Mucosa of gallbladder (tissue), 1 donor: ENCODE data around the gene G6PC3. TPM values are rescaled to one million over a fixed set of nuclear protein-coding genes. Genes with fewer than 3 reads are reported as not detected.
"Not testable (repeated sequence)": the region's sequence is repeated elsewhere in the genome, so short reads cannot be mapped to it uniquely, and the experiment has no call there.

Experiments used
- DNase-seq: peaks from one replicate; pipeline ENCODE4 v3.0.0-alpha.2; 2020; ENCODE audit warnings: low spot score
- total RNA-seq: library from RNA; stranded (reverse); gene quantifications from one replicate; pipeline ENCODE4 v1.2.1, GENCODE V29; 2021
- donor health status: DM: no; HTN: no; CAD: no.

Gene G6PC3
- total RNA-seq, 1 donor from 2014 or later: 62.3 TPM

DNA sequence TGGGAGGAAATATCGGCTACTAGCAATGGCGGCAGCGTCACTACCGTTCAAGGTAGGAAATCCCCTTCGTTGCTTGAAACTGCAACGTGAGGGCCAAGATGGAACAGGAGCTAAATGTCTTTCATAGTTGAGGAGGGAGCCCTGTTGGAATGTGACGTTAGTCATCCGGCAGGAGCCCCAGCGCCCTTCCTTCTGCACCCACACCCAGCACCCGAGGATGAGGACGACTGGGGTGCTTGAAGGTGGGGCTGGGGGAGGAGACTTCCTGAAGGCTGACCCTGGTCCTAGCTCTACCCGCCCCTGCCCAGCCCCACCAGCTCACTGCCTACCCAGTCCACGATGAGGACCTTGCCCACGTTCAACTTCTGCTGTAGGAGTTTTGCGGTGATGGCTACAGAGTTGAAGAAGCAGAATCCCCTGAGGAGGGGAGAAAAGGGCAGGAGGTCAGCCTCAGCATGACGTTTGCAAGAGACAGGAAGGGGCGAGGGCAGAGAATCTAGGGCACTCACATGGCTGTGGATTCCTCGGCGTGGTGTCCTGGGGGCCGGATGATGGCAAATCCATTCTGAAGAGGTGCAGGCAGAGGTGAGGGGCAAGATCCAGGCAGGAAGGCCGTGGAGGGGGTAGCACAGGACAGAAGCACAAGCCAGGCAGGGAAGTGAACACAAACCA is 11.9 kb downstream of the G6PC3 start:
- DNase-seq: no peak

DNA sequence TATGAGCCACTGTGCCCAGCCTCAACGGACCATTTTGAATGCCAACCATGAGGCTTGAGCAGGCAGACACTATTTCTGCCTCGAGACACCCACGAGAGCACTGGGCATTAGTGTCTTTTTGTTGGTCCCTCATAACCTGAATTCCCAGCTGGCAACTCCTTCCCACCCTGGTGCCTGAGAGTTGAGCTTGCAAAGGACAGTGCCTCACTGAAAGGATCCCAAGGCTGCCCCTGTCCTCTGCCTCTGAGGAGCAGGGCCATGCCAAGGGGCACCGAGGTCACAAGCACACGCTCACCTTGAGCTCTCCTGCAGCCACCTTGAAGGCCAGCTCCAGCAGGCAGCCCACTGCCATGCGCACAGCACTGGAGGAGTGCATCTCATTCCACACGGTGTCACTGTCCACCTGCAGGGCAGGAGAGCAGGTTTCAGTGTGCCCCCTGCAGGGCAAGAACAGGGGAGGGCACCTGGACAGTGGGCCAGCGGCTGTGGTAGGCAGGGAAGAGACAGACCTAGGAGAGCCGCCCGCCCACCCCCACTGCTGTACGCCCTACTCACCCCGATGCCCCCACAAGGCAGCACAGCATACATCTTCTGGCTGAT is 12.8 kb downstream of the G6PC3 start:
- no peak for DNase-seq

DNA sequence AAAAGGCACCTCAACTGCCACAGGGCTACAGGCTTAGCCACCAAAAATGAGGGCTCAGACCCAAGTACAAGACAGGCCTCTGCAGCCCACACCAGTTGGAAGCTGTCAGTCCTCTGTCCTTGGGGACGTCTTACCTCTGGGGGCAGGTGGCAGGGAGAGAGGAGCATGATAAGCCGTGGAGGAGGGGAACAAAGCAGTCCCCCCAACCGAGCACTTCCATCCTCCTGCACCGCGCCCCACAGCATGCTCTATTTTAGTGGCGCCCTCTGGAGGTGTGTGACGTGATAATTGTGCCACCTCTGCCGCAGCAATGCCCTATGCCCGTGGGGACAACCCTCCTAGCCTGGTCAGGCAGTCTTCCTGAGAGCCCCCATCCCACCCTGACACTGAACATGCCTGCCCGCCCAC is 13.6 kb downstream of the G6PC3 start:
- DNase-seq: no peak

DNA sequence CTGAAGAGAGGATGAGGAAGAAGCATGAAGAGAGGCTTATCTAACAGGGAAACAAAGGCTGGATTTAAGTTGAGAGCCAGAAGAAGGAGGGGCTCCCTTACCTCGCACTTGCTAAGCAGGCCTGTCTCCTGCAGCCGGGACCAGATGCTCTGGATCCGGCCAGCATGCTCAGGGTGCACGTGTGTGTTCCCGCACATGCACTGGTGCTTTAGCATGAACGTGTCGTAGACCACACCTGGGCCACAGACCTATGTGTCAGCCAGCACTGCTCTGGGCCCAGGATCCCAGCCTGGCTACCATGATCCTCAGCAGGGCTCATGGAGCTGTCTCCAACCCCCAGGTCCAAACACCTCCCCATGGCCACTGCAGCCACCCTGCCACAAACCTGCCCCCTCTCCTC is 14.4 kb downstream of the G6PC3 start:
- DNase-seq: no peak

DNA sequence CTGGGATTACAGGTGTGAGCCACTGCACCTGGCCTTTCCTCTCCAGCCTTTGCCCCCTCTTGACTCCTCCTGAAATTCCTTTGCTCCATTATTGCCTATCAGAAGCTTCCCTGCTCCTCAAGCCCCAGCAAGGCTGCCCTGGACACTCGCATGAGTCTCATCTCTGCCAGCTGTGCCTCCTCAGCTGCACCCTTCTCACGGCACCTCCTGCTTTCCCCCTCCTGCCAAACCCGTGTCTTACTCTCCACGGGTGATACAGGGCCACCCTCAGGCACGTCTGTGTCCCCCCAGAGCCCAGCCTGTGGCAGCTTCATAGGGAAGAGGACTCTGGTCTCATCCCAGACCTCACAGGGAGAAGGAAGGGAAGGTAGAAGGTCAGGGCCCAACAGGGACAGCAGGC is 15.4 kb downstream of the G6PC3 start:
- DNase-seq: no peak

DNA sequence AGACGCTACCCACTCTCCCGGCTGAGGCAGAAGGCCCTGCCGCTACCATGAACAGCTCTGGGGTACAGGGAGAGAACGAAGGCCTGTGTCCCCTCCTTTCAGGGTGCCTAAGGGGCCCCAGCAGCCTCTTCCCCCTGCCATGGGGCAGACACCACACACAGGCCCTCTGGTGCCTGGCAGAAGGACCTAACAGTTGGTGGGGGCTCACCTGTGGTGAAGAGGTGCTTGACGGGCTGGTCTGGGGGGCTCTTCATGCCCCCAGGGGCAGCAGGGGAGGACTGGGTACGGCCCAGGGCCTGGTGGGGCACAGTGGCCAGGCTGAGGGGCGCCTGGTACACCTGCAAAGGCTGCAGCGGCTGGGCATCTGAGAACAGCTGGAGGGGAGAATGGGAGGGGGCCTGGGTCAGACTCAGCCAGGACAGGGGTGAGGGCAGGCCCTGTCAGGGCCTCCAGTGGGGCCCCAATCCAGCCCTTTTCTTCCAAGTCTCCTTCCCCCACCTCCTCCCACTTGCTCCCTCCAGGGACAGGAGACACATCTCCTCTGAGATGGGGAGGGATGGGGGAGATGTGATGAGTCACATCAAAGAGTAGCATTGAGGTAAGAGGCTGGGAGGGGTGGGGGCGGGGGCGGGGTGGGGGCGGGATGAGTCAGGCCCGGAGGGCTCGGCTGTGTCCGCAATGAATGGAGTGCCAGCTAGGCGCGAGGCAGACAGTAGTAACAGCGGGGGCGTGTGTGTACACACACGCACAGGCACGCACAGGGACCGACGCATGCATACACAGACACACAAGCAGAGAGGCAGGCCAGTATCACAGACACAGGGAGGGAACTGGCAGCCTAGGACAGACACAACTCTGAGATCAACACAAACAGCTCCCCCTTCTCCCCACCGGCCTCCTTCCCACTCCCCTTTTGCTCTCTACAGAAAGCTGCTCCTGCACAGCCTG is 16.1 kb downstream of the G6PC3 start:
- DNase-seq: no peak

DNA sequence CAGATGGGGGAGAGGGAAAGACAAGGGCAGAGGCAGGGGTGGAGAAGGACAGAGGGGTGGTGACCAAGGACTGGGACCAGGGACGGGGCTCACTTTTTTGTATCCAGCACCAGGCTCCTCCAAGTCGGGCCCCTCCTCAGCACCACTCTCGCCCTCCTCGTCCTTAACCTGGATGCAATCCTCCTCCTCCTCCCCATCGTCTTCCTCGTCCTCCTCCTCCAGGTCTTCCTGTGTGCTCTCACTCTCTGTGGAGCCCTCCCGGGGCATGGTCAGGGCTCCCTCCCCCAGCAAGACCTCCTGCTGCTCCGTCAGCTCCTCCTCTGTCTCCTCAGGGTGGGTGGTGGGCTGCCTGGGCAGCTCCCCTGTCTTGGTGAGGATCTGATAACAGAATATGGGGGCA is 16.8 kb downstream of the G6PC3 start:
- DNase-seq: no peak

DNA sequence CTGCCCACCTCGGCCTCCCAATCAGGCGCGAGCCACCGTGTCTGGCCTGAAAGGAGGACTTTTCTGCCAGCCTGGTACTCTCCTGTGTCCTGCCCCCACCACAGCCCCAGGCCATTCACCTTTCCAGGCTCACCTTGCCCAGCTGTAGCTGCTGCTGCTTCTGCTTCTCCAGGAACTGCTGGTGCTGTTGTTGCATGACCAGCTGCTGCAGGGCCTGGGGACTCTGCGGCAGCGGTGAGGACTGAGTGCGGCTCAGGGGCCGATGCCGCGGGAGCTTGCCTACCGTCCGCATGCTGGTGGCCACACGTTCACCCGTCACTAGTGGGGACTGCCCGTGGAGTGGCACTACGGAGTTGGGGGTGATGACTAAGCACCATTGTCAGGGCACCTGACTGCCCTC is 17.7 kb downstream of the G6PC3 start:
- no peak for DNase-seq

DNA sequence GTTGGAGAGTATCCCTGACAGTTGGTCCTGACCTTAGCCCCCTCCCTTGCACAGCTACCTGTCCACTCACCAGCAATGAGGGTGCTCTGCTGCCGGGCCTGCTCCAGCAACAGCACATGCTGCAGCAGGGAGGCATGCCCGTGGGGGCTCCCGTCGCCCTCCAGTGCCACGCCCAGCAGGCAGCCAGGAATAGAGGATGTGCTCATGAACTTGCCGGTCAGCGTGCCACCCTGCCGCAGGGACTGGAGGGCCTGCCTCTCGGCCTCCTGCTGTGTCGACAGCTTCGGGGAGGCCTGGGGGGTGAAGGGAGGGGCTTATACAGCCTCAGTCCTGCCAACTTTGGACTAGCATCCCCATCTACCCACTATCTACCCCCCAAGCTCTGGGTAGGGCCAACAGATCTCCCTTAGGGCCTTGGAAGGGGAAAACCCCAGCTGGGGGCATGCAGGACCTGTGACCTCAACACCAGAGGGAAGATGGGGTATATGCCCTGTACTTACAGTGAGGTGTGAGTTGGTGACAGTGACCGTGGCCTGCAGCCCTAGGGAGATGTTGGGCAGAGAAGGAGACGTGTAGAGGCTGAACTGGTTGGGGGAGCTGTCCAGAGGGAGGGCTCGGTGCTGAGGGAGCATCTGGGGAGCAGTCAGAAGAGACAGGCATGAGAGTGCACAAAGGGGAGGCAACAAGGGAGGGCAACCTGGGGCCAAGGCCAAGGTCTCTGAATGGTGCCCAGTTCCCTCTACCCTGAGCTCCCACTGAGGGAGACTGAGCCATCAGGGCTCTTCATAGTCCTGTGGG is 20.9 kb downstream of the G6PC3 start:
- no peak for DNase-seq

DNA sequence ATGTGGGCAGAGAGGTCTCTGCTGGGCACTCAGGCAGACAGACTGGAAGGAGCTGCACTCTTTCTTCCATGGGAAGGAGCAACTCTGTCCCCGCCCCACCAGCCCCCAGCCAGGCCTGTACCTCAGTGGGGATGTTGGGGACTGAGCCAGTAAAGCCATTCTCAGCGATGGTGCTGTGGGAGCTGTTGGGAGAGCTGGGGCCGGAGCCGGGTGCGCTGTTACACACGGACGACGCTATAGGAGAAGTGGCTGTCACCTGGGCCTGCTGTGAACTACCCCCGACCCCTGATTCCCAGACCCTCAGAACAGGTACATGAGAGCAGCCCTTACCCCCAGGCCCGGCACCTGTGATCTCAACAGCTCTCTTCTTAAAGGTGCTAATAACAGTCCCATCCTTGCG is 21.5 kb downstream of the G6PC3 start:
- no peak for DNase-seq

DNA sequence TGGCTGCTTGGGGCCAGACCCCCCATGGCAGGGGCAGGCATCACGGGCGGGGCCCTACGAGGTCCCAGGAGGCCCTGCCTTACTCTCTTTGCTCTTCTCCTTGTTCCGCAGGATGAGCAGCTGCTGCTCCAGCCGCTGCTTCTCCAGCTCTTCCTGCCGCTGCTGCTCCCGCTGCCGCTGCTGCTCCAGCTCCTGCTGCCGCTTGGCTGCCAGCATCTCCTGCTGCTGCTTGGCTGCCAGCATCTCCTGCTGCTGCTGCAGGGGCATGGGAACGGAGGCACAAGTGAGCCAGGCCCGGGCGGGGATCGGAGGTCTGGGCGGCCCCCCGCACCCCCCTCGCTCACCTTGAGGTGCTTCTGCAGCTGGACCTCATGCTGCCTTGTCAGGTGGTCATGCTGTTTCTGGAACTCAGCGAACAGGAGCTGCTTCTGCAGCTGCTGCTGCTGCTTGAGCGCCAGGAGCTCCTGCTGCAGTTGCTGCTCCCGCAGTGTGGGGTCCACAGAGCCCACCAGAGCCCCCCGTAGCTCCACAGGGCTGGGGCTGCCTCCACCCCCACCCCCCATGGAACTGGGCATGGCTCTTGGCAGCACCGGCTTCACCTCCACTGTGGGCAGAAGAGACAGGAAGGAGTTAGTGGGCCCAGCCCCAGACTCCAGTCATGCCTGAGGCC is 22.8 kb downstream of the G6PC3 start:
- DNase-seq: no peak

DNA sequence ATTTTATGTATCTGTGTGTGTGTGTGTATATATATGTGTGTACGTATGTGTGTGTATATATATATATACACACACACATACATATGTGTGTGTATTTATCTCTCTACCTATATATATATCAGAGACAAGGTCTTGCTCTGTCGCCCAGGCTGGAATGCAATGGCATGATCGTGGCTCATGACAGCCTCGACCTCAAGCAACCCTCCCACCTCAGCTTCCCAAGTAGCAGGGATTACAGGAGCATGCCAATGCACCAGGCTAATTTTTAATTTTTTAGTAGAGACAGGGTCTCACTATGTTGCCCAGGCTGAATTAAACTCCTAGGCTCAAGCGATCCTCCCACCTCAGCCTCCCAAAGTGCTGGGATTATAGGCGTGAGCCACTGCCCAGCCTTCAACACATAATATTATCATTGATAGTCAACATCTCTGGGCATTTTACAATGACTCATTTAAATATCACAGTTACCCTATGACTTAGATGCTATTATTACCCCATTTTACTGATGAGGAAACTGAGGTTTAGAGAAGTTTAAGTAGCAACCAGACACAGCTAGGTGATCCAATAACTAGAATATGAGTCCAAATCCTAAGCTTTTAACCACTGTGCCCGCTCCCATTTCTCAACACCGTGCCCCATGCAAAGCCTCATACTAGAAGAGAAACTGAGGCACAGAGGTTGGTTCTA is 24.3 kb downstream of the G6PC3 start:
- DNase-seq: no peak

DNA sequence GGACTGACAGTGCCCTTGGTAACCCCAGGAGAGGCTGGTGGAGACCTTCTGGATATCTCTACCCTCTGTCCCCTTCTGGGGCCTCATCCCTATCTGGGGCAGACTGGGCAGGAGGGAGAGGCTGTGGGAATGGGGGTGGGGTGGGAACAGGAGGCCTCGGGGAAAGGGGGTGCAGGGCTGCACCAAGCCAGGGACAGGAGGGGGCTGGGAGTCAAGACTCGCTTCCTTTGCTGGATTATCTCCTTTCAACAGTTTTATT is 24.8 kb downstream of the G6PC3 start:
- DNase-seq: no peak

DNA sequence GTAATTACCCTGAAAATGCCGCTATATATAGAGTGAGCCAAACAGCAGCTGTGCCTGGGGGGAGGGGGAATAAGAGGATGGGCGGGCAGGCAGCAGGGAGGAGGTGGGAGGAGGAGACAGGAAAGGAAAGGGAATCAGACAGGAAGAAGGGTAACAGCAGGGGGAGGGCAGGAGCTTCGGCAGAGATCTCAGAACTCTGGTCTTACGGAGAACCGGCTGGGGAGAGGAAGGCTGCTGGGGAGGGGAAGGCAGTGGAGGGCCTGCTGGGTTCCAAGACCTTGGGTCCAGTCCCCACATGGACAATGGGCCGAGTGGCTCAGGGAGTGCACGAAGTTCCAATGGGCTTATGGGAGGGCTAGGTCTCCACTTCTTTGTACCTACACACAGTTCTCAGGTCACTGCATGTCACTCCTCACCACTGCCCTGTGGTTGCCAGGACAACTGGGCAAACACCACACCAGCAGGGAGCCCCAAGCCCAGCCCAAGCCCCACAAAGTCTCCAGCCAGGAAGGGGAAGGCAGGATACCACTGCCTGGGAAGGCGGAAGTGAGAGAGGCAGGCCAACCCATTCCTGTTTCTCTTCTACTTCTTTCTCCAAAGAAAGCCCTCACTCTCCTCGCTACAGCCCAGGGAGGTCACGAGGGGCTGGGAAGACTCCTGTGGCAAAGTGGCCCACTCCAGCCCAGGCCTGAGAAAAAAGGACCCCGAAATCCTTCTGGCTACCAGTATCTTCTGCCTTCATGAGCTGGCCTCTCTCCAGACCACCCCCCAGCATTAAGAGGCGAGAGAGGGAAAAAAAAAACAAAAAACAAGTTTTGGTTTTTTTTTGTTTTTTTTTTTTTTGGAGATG is 25.3 kb downstream of the G6PC3 start:
- DNase-seq: peak; percentile 54

DNA sequence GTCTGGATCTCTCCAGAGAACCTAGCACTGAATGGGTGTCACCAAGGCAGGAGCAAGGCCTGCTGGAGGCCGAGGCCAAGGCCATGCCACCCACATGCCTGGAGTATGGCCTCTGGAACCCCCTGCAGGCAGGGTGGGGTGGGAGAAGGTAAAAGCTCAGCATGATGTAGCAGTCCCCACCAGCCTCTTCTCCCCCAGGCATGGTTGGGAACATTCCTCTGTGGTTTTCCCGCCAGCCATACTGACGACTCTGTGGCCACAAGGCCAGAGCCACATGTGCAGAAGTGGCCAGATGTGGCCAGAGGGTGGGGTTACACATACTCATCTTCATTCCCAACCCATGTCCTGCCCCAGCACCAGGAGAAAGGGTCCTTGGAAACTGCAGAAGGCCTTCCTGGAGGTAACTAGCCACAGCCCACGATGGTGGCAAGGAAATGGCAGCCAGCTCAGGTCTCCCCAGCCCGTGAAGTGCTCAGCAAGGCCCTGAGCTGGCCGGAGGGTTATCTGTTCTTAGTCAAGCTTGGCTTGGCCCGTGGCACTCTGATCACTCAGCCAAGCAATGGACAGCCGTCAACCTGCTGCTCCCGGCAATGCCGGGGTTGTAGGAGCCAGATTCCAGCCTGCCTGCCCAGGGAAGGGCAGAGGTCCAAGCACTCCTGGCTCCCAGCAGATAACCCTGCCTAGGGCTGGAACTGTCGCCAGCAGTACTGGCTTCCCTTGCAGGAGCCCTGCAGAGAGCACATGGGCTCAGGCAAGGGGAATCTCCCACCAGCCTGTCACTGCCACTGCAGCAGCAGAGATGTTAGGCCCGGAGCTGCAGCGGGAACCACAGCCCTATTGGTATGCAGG is 26.8 kb downstream of the G6PC3 start:
- DNase-seq: no peak

DNA sequence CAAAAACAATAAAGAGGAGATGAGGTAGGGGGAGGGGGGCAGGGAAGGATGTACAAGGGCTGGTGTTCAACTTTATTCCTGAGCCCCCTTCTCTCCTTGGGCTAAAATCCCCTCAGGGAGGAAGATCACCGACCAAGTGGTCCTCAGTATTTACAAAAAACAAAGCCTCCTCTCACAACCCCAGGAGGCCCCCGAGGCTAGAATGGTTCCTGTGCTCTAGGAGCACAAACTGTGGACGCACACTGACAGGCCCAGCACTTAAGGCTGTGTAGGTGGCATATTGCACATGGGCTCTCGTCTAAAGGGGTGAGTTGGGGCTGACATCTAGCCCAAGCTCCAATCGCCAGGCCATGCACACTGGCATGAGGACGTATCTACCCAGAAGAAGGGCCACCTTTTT is 31.3 kb downstream of the G6PC3 start:
- not testable (repeated sequence) for DNase-seq

DNA sequence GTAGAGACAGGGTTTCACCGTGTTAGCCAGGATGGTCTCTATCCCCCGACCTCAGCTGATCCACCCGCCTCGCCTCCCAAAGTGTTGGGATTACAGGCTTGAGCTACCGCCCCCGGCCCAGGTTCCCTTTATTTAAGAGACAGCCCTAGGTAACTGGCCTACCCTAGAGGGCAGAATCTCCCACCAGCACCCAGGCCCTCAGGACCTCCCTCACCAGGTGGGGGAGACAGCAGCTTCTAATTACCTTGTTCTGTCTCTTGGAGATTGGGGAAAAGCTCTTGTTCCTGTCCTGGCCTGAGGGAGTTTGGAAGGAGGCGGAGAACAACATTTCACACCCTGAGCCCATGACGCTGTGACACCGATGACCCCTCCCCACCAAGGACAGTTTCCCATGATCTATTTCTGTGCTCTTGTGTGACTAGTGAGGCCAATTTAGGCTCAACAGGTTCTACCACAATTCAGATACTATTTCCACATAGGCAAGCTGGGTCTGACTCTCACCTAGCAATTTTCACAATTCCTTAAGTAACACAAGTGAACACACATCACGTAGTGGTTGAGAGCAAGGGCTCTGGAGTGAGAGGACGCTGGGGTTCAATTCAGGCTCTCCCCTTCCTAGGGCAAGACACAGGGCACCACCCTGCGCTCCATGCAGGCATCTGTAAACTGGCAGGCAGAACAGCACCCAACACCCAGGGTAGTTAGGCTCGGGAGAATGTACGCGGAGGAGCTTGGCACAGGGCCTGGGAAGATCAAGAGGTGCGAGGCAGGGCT is 32.5 kb downstream of the G6PC3 start:
- no peak for DNase-seq

DNA sequence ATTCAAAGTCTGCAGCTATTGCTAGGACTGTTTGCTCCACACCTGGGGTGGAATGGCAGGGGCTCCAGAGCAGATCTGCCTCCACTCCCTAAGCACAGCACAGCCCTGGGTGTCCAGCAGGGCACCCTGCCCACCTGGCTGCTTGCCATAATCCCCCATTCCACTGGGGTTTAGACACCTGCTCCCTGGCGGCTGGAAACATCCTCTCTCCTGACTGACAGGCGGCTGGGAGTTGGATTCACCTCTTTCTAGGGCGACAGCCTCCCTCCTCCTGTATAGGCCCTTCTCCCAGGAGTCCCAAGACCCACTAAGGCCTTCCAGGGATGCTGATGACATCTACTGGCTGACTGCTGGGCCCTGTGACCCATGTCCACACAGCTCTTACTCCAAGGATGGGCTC is 34.9 kb downstream of the G6PC3 start:
- no peak for DNase-seq
